H1 (cell line): ENCODE results near the gene ITGAE.
"Not testable (repeated sequence)": the region's sequence is repeated elsewhere in the genome, so short reads cannot be mapped to it uniquely, and the experiment has no call there.

Experiments used
- ASH2L ChIP-seq: fragments of 200-600, 300-600 bp; sonication (generic); IDR thresholded peaks from one replicate; pipeline ENCODE4 v1.7.1; 2017; ENCODE audit warnings: low read length
- BCL11A ChIP-seq, 2 experiments: IDR thresholded peaks; one replicate each; pipeline ENCODE4 v1.6.1; 2011; ENCODE audit warnings: low read depth in 2 of 2, low read length in 2 of 2, mild to moderate bottlenecking in 2 of 2
- CHD2 ChIP-seq: IDR thresholded peaks from 2 replicates; pipeline ENCODE4 v1.6.1; 2012; ENCODE audit warnings: low read length, improper control_type of control experiment
- CTCF ChIP-seq, 3 experiments: IDR thresholded peaks; 1 replicate in 2 of 3; 2 replicates in 1 of 3; pipeline versions ENCODE4 v1.5.1 to v1.6.1; 2011; ENCODE audit warnings: low read length in 3 of 3, mild to moderate bottlenecking in 3 of 3, inconsistent platforms in 2 of 3, low read depth in 1 of 3, moderate library complexity in 1 of 3; ENCODE audit not compliant: insufficient read depth in 1 of 3; ENCODE audit errors: control extremely low read depth in 1 of 3
- GABPA ChIP-seq: IDR thresholded peaks from 2 replicates; pipeline ENCODE4 v1.6.1; 2011; ENCODE audit warnings: mild to moderate bottlenecking, low read length, moderate library complexity, borderline replicate concordance; ENCODE audit not compliant: insufficient read depth
- GTF2F1 ChIP-seq: IDR thresholded peaks from 2 replicates; pipeline ENCODE4 v1.6.1; 2012; ENCODE audit warnings: low read depth, low read length, improper control_type of control experiment, borderline replicate concordance
- POLR2AphosphoS5 ChIP-seq: IDR thresholded peaks from 2 replicates; pipeline ENCODE4 v1.6.1; 2011; ENCODE audit warnings: low read depth, low read length
- RAD21 ChIP-seq, 2 experiments: IDR thresholded peaks in 1 of 2; conservative IDR thresholded peaks in 1 of 2; 2 replicates each; pipeline ENCODE4 v1.6.1; 2011; ENCODE audit warnings: low read depth in 2 of 2, low read length in 2 of 2, improper control_type of control experiment in 1 of 2, inconsistent platforms in 1 of 2, mild to moderate bottlenecking in 1 of 2, moderate library complexity in 1 of 2
- RFX5 ChIP-seq: IDR thresholded peaks from 2 replicates; pipeline ENCODE4 v1.6.1; 2011; ENCODE audit warnings: low read depth, low read length, improper control_type of control experiment, borderline replicate concordance
- RXRA ChIP-seq: IDR thresholded peaks from 2 replicates; pipeline ENCODE4 v1.6.1; 2011; ENCODE audit warnings: low read depth, mild to moderate bottlenecking, low read length, moderate library complexity; ENCODE audit not compliant: insufficient read depth
- SIN3A ChIP-seq, 2 experiments: IDR thresholded peaks in 1 of 2; conservative IDR thresholded peaks in 1 of 2; 2 replicates each; pipeline ENCODE4 v1.6.1; 2011 to 2012; ENCODE audit warnings: low read length in 2 of 2, improper control_type of control experiment in 1 of 2, low read depth in 1 of 2, mild to moderate bottlenecking in 1 of 2
- SRF ChIP-seq: IDR thresholded peaks from 2 replicates; pipeline ENCODE4 v1.6.1; 2011; ENCODE audit warnings: mild to moderate bottlenecking, low read depth, low read length, moderate library complexity
- USF2 ChIP-seq: IDR thresholded peaks from 2 replicates; pipeline ENCODE4 v1.6.1; 2011; ENCODE audit warnings: low read length, improper control_type of control experiment

- not testable (repeated sequence) for TF ChIP-seq CHD2; RXRA; RAD21 (IDR thresholded peaks at IDR 0.05 in 1 of 2, conservative IDR thresholded peaks at IDR 0.05 in 1 of 2; ENCODE audit: low read depth in 2 of 2, low read length in 2 of 2); SIN3A (conservative IDR thresholded peaks at IDR 0.05 in 1 of 2, IDR thresholded peaks at IDR 0.05 in 1 of 2; ENCODE audit: low read depth in 1 of 2, low read length in 2 of 2); RFX5; CTCF (IDR thresholded peaks at IDR 0.05; ENCODE audit: control extremely low read depth in 1 of 3, insufficient read depth in 1 of 3, low read depth in 1 of 3, low read length in 3 of 3); SRF; GTF2F1; ASH2L; POLR2AphosphoS5; USF2; BCL11A (IDR thresholded peaks at IDR 0.05; ENCODE audit: low read depth in 2 of 2, low read length in 2 of 2); GABPA
These were observed 95.3 kb downstream of the ITGAE start for GRCh38 chr17:3705718-3705984.
